ENCODE measurements around the gene EPB41L5. TPM values are rescaled to one million over a fixed set of nuclear protein-coding genes. Genes with fewer than 3 reads are reported as not detected.

The EPB41L5 gene
- total and polyA plus RNA-seq, 2 donors (not counting 3 experiments of a cell fraction or from before 2014, with no cell fraction given), result 8.4 to 13.6 TPM

- no peak overlapping the region for H3K4me3 ChIP-seq (replicated peaks in 1 of 3; ENCODE audit: insufficient read depth in 1 of 3, low read depth in 1 of 3, low read length in 3 of 3)
- H3K9me3 ChIP-seq (replicated peaks; ENCODE audit: control insufficient read depth, insufficient read depth, low read length), result no peaks in the 10 kb centered on the region
- intact Hi-C loops (cut with micrococcal nuclease) (no loop called here), dilution Hi-C loops (cut with MboI; ENCODE audit: extremely low pct_ligation_motif_present, low sequenced_read_pairs) (no loop called here)
- peaks cover 7 to 12% of the 10 kb centered on the region in 2 experiments for H3K27me3 ChIP-seq (ENCODE audit: control insufficient read depth in 2 of 2, insufficient read depth in 2 of 2, low read length in 2 of 2)
- CTCF ChIA-PET, result no interaction called here
- no peak overlapping the region for H2AFZ ChIP-seq (ENCODE audit: low read depth, low read length)
- no peaks in the 10 kb centered on the region for H3K9me1 ChIP-seq (replicated peaks; ENCODE audit: control insufficient read depth, extremely low read depth, insufficient read depth, low read length)
- POLR2A ChIA-PET, result no interaction called here
- no peak overlapping the region for H3K4me2 ChIP-seq (ENCODE audit: insufficient read depth, low read length)
- H3K27ac ChIP-seq (ENCODE audit: insufficient read depth, low read depth, low read length), result no peak overlapping the region
- DNase-seq (ENCODE audit: low read depth, low spot score) (no peak), FAIRE-seq (no peak)
- no peak overlapping the region for H3K9ac ChIP-seq (replicated peaks; ENCODE audit: extremely low read depth, insufficient read depth, low read length)
- no peaks in the 10 kb centered on the region for H3K79me2 ChIP-seq (ENCODE audit: control insufficient read depth, insufficient read depth, low read length)
- no TSS peak for BruUV-seq (replicated peaks)
- H3K36me3 ChIP-seq (ENCODE audit: control insufficient read depth in 2 of 2, extremely low read depth in 1 of 2, insufficient read depth in 2 of 2, low read length in 2 of 2), result no peaks in the 10 kb centered on the region
- no peaks in the 10 kb centered on the region for H4K20me1 ChIP-seq (replicated peaks; ENCODE audit: control insufficient read depth, extremely low read depth, insufficient read depth, low read length)
- TF ChIP-seq POLR2A (IDR thresholded peaks at IDR 0.05; ENCODE audit: low read depth, low read length), result no peak
- no peak for TF ChIP-seq EZH2 (IDR thresholded peaks at IDR 0.05; ENCODE audit: borderline replicate concordance, low read depth, low read length, severe bottlenecking)
- no peak for TF ChIP-seq POLR2AphosphoS5 (IDR thresholded peaks at IDR 0.05; ENCODE audit: insufficient read depth, low read depth, low read length)
- no peak for TF ChIP-seq MAX (IDR thresholded peaks at IDR 0.05; ENCODE audit: insufficient read depth, insufficient read length)
- no peak for TF ChIP-seq FOS (IDR thresholded peaks at IDR 0.05; ENCODE audit: borderline replicate concordance, insufficient read depth, low read length)
- TF ChIP-seq CTCF (IDR thresholded peaks at IDR 0.05; ENCODE audit: extremely low read depth in 1 of 2, insufficient read depth in 1 of 2, low read depth in 1 of 2, low read length in 2 of 2), result no peak
- no peak for TF ChIP-seq GATA2 (IDR thresholded peaks at IDR 0.05; ENCODE audit: insufficient read depth, insufficient read length, low read depth, low read length)
- no peak for TF ChIP-seq MYC (IDR thresholded peaks at IDR 0.05; ENCODE audit: low read depth, low read length)
- H3K4me1 ChIP-seq (ENCODE audit: control insufficient read depth, extremely low read depth, insufficient read depth, low read length), result no peaks in the 10 kb centered on the region
Measured at GRCh38 chr2:120189189-120189588, 176.3 kb downstream of the EPB41L5 start.
